GM19455 (cell line): Measurements from ENCODE around the gene ARHGAP10.
"Not testable (repeated sequence)": the region's sequence is repeated elsewhere in the genome, so short reads cannot be mapped to it uniquely, and the experiment has no call there.

Source experiments
- ATAC-seq: cut with Tn5 transposase; IDR thresholded peaks from one replicate; pipeline ENCODE4 v1.9.1; 2021; ENCODE audit not compliant: unreplicated experiment

The ARHGAP10 gene

DNA sequence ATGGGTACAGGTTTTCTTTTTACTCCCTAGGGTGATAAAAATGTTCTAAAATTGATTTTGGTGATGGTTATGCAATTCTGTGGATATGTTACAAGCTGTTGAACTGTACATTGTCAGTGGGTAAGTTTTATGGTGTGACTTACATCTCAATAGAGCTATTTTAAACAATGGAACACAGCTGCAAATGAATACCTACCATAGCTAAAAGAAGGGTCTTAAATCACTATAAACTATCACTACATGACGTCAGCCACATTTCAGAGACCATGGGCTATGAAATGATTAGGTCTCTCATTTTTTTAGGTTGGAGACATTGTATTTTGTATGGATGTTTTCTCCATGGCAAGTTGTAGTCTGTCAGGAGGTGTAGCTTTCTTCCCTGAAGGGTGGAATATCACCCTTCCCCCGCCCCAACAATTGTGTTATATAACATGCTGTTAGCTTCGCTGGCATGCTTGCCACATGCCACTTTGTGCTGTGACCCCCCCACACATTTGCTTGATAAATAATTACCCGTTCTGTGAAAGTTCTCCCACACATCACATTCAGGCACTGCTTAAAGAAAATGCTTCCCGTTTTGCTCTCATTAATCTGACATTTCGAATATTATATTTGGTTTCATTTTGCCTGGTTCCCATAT is 159.7 kb downstream of the ARHGAP10 start:
- ATAC-seq, result no peak

DNA sequence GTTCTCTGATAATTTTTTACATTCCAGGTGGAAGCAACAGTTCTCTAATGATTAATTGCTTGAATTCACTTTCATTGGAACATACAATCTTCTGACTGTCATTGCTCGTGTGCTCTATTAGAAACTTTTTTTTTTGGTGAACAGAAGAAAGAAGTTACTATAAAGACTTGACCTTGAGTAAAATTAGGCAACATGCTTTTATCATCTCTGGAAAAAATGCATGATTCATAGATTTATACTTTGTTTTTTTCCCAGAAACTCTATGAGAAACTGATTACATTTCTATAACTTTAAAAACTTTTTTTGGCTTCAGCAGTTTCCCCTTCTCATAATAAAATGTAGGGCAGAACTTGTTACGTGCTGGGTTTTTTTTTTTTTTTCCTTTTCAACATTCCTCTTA is 167.6 kb downstream of the ARHGAP10 start:
- ATAC-seq, result no peak

DNA sequence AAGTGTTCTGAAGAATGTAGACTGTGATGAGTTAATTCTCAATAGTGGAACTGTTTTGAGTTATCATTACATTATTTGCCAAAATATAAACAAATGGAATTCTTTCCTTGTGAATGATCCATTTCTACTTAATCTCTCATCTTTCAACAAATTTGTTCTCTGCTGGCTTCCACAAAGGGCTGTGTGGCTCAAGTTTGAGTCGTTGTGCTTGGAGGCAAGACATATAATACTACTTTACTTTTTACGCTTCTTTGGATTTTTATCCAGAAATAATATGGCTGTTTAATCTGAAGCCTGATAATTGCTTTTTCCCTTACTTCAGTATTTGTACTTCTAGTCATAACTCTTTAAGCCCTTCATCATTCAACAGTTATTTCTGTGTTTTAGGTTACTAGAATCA is 169.5 kb downstream of the ARHGAP10 start:
- ATAC-seq, result no peak

DNA sequence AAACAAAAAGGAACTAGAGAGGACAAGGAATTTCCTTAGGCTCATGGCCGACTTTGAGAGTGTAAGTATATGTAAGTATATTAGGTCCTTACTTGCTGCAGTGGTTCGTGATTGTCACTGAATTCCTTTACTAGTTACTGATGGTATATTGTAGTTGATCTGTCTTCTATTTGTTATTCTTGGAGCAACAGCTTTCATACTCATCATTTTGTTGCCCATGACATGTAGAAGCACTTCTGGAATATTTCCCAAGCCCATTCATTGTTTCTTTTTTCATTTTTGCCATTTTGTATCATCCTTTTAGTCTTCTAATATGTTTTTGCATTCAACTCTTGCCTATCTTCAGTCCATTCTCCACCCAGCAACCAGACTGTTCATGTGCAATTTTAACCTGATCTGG is 170.0 kb downstream of the ARHGAP10 start:
- ATAC-seq, result no peak

DNA sequence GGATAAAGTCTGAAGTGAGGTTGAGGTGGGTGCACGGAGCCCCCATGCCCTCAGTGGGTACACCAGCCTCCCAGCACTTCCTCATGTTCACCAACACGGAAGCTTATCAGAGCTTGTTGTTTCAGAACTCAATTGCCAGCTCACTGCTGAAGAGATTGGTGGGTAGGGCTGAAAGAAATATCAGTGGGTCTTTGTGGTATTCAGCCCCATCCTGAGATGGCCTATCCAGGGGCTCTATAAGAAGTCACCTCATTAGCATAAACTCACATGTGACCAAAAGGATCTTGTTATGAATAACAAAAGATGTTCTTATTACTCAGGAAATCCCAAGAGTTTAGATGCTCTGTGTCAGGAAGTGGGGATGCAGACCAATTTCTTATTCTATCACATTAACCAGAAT is 177.3 kb downstream of the ARHGAP10 start:
- ATAC-seq, result no peak

DNA sequence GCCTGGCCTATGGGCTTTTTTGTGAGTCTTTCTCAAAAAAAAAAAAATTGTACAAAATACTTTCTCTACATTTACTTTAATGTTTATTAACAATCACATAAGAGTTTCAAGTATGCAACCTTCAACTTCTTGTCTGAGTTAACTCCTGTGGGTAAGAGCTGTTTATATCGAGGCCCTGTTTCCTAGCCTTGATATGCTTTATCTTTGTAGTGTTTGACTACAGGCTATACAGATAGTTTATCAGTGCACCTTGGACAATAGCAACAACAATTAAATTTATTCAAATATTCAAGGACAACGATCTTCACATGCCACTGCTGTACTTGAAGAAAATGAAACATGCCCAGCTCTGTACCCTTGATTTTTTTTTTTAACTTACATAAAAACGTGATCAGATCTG is 178.4 kb downstream of the ARHGAP10 start:
- ATAC-seq, result no peak

DNA sequence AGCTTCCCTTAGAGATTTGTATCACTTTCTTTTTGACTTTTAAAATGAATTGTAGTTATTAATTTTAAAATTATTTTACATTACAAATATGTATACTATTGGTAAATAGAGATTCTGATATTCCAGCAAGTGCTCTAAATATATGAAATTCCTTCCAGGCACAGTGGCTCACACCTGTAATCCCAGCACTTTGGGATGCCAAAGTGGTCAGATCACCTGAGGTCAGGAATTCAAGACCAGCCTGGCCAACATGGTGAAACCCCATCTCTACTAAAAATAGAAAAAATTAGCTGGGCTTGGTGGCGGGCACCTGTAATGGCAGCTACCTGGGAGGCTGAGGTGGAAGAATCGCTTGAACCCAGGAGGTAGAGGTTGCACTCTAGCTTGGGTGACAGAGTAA is 180.2 kb downstream of the ARHGAP10 start:
- ATAC-seq, result not testable (repeated sequence)

DNA sequence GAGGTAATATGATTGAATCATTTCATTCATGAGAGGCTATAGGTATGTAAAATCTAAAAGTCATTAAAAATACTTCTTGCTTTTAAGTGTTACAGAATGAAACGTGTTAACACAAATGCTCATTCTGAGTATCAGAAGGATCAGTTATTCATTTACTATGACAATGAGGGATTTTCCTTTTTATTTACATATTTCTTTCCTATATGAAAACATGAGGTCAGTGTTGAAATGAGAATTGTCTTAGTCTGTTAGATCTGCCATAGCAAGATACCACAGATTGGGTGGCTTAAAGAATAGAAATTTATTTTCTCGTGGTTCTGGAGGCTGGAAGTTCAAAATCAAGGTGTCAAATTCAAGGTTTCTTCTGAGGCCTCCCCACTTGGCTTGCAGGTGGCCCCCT is 181.2 kb downstream of the ARHGAP10 start:
- no peak for ATAC-seq

DNA sequence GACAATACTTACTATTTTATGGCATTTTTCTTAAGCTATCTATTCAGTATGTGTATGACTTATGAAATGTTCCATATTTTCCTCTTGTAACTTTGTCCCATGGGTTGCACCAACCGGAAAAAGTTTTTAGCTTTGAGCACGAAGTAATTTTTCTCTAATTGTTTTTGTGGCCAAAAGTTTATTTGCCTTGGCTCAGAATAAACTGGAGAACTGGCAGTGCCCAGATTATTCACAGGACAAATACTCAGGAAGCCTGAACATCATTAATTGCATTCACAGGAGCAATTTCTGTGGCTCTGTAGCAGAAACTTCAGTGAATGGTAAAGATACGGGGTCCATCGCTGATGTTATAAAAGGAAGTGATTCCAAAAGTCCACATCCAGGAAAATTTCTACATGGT is 184.5 kb downstream of the ARHGAP10 start:
- ATAC-seq, result no peak

DNA sequence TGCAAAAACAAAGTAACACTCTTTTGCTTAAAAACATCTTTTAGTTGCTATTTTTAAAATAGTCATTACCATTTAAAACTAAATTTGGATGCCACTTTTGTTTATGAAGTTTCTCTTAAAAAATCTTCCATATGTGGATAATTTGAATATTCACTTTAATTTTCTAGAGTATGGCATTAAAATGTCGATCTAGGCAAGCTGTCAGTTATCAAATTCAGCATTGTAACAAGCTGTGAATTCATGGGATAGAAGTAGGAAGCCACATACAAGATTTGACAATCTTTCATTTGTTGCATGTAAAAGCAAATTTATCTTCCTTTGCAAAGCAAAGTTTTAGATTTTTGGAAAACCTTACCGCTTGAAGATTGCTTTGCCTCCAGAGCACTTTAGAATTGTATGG is 191.5 kb downstream of the ARHGAP10 start:
- no peak for ATAC-seq

DNA sequence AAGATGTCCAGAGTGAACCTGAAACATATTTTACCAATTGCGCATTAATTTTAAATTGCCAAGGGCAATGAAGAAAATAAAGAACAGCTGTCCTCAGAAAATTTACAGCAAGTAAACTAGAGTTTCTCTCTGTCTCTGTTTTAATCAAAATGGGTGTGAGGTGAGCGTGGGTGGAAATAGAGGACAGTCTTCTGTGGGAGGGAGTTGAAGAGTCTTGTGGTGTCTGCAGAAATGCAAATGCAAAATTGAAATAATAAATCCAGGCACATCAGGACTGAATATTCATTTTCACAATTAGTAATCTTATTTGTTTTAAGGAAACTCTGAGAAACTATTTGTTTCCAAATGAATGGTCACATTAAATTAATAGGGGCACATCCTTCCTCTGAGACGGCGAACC is 192.0 kb downstream of the ARHGAP10 start:
- ATAC-seq, result no peak

DNA sequence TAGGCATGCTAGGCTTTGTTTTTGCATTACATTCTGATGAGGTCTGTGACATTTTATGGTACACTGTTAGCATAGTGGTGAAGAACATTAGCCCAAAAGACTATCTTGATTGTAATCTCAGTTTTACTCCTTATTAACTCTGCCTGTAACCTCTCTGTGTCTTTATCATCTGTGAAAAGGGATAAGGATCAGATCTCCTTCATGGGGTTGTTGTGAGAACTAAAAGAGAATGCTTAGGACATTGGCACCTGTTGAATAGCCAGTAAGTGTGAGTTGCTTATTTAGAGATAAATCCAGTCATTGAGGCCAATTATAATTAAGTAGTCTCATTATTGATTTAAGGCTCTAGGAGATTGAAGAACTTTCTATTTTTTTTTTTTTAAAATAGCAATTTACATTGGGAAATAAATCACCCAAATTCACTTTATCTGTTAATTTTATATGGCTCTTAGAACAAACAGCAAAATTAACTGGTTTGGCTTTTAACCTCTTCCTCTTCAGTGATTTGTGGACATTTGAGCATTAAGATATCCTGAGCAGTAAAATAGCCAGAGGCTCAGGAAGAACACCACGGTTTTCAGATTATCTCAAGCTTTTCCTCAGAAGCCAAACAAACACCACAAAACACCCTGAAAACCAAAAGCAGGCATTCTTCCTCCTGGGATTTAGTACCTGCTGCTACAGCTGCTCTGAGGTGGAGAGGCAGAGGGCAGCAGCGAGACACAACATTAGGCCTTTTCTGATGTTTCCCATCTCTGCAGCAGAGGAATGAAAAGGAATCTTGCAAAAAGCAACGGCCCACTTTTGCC is 192.9 kb downstream of the ARHGAP10 start:
- ATAC-seq, result no peak

DNA sequence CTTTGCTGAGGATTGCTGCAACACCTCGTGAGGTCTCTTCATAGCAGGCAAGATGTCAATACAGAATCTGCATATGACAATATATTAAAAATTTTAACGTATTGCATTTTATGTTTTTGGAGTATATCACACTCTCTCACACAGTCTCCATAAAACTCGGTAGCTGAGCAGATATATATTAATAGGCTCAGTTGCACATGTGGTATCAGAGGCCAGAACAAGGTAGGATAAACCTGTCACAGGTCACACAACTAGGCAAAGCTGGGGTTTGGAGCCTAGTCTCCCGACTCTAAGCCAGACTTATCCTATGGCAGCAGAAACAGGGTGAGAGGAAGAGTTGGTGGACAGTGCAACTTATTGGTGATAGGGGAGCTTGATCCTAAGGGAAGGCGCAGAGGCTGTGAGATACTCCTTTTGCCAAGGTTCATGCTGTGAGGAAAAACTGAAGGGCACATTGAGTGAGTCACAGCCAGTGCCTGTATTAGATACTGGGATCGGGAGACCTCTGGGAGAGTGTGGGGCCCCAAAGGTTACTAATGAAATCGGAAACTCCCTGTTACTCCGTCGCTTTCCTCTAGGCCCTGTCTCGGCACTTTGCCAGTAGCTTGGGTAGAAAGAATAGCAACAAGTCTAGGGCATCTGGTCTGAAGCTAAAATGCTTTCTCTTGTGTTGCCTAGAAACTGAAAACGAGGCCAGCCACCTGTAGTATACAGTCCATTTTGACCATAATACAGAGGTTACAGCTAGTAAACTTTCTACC is 195.7 kb downstream of the ARHGAP10 start:
- no peak for ATAC-seq

DNA sequence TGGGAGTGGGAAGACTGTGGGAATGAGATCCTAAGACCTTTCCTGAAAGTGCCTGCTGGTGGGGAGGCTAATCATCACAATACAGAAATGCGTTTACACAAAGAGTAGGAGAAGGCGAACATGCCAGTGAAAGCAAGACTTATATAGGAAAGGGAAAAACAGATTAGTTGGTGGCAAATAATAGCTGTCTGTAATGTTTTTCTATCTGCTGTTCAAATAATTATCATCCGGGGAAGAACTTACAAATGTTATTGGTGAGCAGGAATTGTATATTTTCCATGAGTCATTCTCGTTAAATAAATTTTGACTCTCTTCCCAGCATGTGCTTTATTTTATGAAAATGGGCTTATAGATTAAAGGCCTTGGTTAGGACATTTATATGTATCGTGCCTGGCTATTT is 196.5 kb downstream of the ARHGAP10 start:
- no peak for ATAC-seq

DNA sequence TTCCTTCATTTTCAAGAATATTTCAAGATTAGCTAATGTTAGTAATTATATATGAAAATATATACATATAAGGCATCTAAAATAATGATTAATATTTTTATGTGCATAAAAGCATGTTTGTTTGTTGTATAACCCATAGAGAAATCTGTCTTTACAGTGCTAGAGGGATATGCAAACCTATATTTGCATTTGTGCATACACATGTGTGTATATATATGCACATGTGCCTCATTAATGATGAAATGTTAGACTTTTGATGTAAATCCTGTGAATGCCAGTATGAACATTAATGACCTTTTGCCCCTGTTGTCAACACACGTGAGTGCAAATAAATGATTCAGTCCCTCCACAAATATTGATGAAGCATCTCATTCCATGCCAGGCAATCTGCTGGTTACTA is 197.9 kb downstream of the ARHGAP10 start:
- ATAC-seq, result no peak

DNA sequence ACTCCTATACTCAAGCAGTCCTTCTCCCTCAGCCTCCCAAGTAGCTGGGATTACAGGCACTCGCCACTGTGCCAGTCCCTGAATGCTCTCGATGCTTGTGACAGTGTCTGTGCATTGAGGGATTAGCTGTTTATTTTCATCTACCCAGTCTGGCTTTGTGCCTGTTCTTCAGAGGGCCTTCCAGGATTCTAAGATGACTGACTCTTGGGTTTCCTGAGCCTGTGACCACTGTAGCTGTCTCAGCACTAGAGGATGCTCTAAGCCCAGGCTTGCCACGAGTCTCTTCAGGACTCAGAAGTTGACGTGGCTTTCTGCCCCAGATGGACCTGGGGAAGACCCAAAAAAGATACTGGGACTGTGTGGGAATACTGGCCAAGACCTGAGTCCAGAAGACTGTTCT is 201.4 kb downstream of the ARHGAP10 start:
- ATAC-seq, result no peak

DNA sequence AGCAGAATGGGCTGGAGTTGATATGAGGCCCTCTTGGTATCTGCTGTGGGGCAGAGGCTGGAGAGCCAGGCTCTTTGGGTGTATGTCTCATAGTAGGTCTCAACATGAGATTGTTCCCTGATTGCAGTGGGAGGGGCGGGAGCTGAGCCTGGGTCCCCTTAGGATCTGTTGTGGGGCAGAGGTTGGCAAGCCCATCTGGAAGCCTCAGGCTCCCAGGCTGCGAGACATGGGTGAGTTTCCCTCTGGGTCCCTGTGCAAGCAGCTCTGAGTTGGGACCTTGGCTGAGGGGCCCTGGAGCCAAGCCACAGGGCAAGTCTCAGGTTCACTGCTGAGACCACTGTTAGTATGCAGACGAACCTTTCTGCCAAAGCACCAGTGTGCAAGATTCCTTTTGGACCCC is 201.9 kb downstream of the ARHGAP10 start:
- ATAC-seq, result no peak

DNA sequence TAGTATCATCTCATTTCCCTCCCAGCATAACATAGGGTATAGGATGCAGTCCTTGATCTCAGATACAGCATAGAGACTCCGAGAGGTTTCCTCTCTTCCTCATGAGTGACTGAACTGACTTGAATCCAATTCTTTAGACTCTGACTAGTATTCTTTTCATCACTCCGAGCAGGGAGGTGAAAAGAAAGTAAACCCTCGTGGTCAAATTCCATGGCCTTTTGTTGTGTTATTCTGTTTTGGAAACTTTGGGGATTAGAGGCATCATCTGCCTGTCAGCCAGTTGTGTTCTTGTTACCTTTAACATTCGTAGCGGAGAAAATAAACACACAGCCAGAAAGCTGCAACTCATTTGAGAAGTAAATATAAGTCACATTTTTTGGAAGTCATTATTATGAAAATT is 206.6 kb downstream of the ARHGAP10 start:
- no peak for ATAC-seq

DNA sequence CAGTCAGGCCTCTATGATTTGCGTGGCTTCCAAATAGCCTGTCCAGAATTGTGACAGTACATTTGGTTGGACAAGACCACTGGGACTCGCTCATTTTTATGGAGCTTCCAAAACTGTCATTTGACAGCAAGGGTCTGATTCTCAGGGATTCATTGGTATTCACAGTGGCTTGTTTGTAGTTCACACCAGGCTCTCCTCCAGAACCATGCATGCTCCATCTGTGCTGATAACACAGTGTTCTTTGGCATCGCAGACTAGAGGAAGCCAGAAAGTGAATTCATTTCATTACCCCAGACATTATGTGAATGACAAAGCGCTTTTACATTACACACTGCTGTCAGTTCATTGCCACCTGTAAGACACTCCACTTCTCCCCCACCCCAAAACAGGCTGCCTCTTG is 208.3 kb downstream of the ARHGAP10 start:
- ATAC-seq, result no peak

DNA sequence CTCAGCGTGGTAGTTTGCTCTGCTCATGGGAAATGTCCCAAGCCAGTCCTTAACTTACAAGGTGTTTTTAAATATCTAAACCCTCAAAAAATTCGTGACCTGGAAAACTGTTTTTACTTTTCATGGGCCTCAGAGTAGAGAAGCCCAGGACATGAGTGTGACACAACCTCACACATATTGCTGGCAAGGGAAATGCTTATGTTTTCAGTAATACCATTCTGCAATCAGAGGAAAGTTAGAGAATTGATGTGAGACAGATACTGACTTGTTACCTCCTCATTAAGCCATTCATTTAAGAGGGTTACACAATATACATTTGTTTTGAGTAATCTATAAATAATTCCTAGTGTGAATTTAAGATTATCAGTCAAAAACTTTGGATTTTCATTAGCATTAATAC is 209.5 kb downstream of the ARHGAP10 start:
- ATAC-seq, result no peak

DNA sequence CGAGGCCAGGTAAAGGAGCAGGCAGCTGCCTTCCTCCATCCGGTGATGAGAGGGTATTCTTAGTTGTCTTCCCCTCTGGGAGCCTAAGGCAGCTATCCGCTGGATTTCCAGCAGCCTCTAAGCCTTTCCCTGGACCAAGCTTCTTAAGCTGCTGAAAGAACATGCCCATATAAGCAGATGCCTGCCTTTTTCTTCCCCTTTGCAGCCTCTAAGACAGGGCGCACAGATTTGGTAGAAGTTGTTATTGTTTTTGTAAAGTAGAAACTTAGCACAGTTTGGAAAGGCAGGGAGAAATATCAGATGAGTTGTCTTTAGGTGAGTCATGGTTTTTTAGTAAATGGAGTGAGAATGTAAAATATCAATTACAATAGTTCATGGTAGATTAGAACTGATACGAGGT is 210.8 kb downstream of the ARHGAP10 start:
- peak; percentile 43 for ATAC-seq

DNA sequence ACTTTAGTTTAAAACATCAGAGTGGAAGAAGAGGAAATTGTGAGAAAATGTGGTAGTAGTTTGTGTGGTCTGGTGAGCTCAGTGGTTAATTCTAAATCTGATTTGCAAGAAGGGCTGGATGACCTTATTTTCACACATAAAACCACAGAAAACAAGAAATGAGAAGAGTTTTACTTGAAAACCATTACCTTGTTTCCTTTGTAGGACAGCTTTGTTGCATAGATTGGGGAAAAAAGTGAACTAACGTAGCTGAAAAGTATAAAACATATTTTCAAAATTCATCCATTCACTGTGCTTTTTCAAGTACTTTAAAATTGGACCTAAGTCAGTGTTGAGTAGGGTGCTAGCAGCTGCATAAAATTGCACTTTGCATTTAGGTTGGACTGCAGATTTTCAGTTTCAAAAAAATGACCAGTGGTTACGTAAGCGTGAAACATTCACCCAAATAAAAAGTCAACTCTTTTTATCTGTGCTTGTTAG is 211.3 kb downstream of the ARHGAP10 start:
- peak; percentile 94 for ATAC-seq
